SK-N-SH (cell line): ENCODE measurements around the gene ATPAF2. TPM values are rescaled to one million over a fixed set of nuclear protein-coding genes. Genes with fewer than 3 reads are reported as not detected.

Experiments
- CTCF ChIA-PET: fragments of 300-600, 350-600 bp; formaldehyde crosslinking; extraction: SDS; loops from one replicate; lab custom pipeline; 2021; lab: Yijun Ruan, JAX
- POLR2A ChIA-PET: fragments of 350-600 bp; sonication (Branson Sonifier 250); formaldehyde crosslinking; extraction: SDS; loops from one replicate; lab custom pipeline; 2020; ENCODE audit warnings: antibody characterized with exemption, inconsistent platforms; lab: Yijun Ruan, JAX
- DNase-seq: peaks from one replicate; pipeline ENCODE4 v3.0.0; 2012
- H2AFZ ChIP-seq: fragments of 200-600 bp; sonication (generic); 2 replicates; pipeline ENCODE4 v1.8.1; 2016; ENCODE audit warnings: antibody characterized with exemption, mild to moderate bottlenecking, low read depth
- H3F3A ChIP-seq: fragments of 200-600 bp; sonication (generic); replicated peaks from 2 replicates; pipeline ENCODE3; 2016; ENCODE audit warnings: antibody characterized with exemption, mild to moderate bottlenecking; ENCODE audit not compliant: insufficient read depth
- H3K27ac ChIP-seq, 2 experiments: fragments of 200-500 bp in 1 of 2; fragments of 200-600 bp in 1 of 2; sonication (Bioruptor generic) in 1 of 2; sonication (generic), shearing (Covaris generic) in 1 of 2; 2 replicates each; pipeline versions ENCODE4 v1.5.1 to v1.6.1; 2014 to 2016; ENCODE audit warnings: low read depth in 2 of 2, inconsistent platforms in 1 of 2, low read length in 1 of 2, mild to moderate bottlenecking in 1 of 2, mixed read lengths in 1 of 2
- H3K27me3 ChIP-seq: fragments of 200-600 bp; sonication (generic), shearing (Covaris generic); 2 replicates; pipeline ENCODE4 v1.6.1; 2016; ENCODE audit warnings: mixed run types; ENCODE audit not compliant: insufficient read depth
- H3K36me3 ChIP-seq, 2 experiments: fragments of 200-500 bp in 1 of 2; fragments of 200-600 bp in 1 of 2; sonication (Bioruptor generic) in 1 of 2; sonication (generic) in 1 of 2; replicated peaks in 1 of 2; 2 replicates each; pipeline versions ENCODE3 to v1.5.1; 2014 to 2016; ENCODE audit warnings: low read length in 1 of 2, mild to moderate bottlenecking in 1 of 2; ENCODE audit not compliant: insufficient read depth in 2 of 2, control insufficient read depth in 1 of 2
- H3K4me1 ChIP-seq, 2 experiments: fragments of 200-500 bp in 1 of 2; fragments of 200-600 bp in 1 of 2; sonication (Bioruptor generic) in 1 of 2; sonication (generic), shearing (Covaris generic) in 1 of 2; 2 replicates each; pipeline versions ENCODE4 v1.5.1 to v1.6.1; 2014 to 2016; ENCODE audit warnings: low read depth in 1 of 2, low read length in 1 of 2, mixed run types in 1 of 2; ENCODE audit not compliant: insufficient read depth in 2 of 2, control insufficient read depth in 1 of 2
- H3K4me2 ChIP-seq: fragments of 200-600 bp; sonication (generic), shearing (Covaris generic); 2 replicates; pipeline ENCODE4 v1.6.1; 2017; ENCODE audit warnings: mixed run types
- H3K4me3 ChIP-seq, 2 experiments: fragments of 200-500 bp in 1 of 2; fragments of 200-600 bp in 1 of 2; sonication (Bioruptor generic) in 1 of 2; sonication (generic), shearing (Covaris generic) in 1 of 2; 2 replicates each; pipeline versions ENCODE4 v1.5.1 to v1.8.1; 2014 to 2016; ENCODE audit warnings: low read depth in 2 of 2, inconsistent platforms in 1 of 2, low read length in 1 of 2, mild to moderate bottlenecking in 1 of 2, mixed read lengths in 1 of 2, moderate library complexity in 1 of 2
- H3K79me2 ChIP-seq: fragments of 200-600 bp; sonication (generic); 2 replicates; pipeline ENCODE4 v1.8.1; 2017; ENCODE audit warnings: mild to moderate bottlenecking; ENCODE audit not compliant: insufficient read depth
- H3K9ac ChIP-seq: fragments of 200-600 bp; sonication (generic); 2 replicates; pipeline ENCODE4 v1.6.1; 2017; ENCODE audit warnings: mixed run types
- H3K9me2 ChIP-seq: fragments of 200-600 bp; sonication (generic); 2 replicates; pipeline ENCODE4 v1.6.1; 2017; ENCODE audit warnings: mixed run types
- H3K9me3 ChIP-seq: fragments of 200-600 bp; sonication (generic); 2 replicates; pipeline ENCODE4 v1.6.1; 2017; ENCODE audit warnings: mixed run types, mild to moderate bottlenecking, moderate library complexity
- H4K20me1 ChIP-seq: fragments of 200-600 bp; sonication (generic); 2 replicates; pipeline ENCODE4 v1.6.1; 2017; ENCODE audit warnings: mild to moderate bottlenecking, mixed run types; ENCODE audit not compliant: insufficient read depth
- CHD2 ChIP-seq: fragments of 150-350 bp; IDR thresholded peaks from 2 replicates; pipeline ENCODE4 v1.6.1; 2018; ENCODE audit warnings: low read length; ENCODE audit not compliant: partially characterized antibody
- ELF1 ChIP-seq: IDR thresholded peaks from 2 replicates; pipeline ENCODE4 v1.4.0; 2012
- EP300 ChIP-seq, 2 experiments: IDR thresholded peaks; 2 replicates each; pipeline versions ENCODE4 v1.4.0 to v1.6.1; 2012; ENCODE audit warnings: borderline replicate concordance in 1 of 2, low read depth in 1 of 2, low read length in 1 of 2
- EZH2phosphoT487 ChIP-seq: fragments of 200-600 bp; sonication (generic); IDR thresholded peaks from 2 replicates; pipeline ENCODE4 v1.6.1; 2017; ENCODE audit warnings: low read depth, mixed run types, mild to moderate bottlenecking, antibody characterized with exemption, moderate library complexity, borderline replicate concordance
- FOXJ3 ChIP-seq: sonication (generic); formaldehyde crosslinking; IDR thresholded peaks from 2 replicates; pipeline ENCODE4 v1.5.1; 2020; ENCODE audit warnings: mild to moderate bottlenecking, missing genetic modification reagents
- GABPA ChIP-seq: IDR thresholded peaks from 2 replicates; pipeline ENCODE4 v1.4.0; 2012; ENCODE audit warnings: low read depth, mild to moderate bottlenecking
- GATA2 ChIP-seq: sonication (generic); formaldehyde crosslinking; IDR thresholded peaks from 2 replicates; pipeline ENCODE4 v1.5.0; 2020; ENCODE audit warnings: mild to moderate bottlenecking, missing genetic modification reagents
- JUND ChIP-seq: IDR thresholded peaks from 2 replicates; pipeline ENCODE4 v1.4.0; 2012
- MXI1 ChIP-seq: IDR thresholded peaks from 2 replicates; pipeline ENCODE4 v1.6.1; 2012; ENCODE audit warnings: mild to moderate bottlenecking, low read depth, low read length, improper control_type of control experiment
- NRF1 ChIP-seq: IDR thresholded peaks from 2 replicates; pipeline ENCODE4 v1.6.1; 2012; ENCODE audit warnings: low read depth, mild to moderate bottlenecking, low read length
- POLR2AphosphoS5 ChIP-seq: IDR thresholded peaks from 2 replicates; pipeline ENCODE4 v1.6.1; 2012; ENCODE audit warnings: low read depth, low read length
- RFX5 ChIP-seq: IDR thresholded peaks from 2 replicates; pipeline ENCODE4 v1.6.1; 2012; ENCODE audit warnings: mild to moderate bottlenecking, improper control_type of control experiment, low read length
- RXRA ChIP-seq: IDR thresholded peaks from 2 replicates; pipeline ENCODE4 v1.4.0; 2012; ENCODE audit warnings: low read depth, mild to moderate bottlenecking, borderline replicate concordance
- SIN3A ChIP-seq: IDR thresholded peaks from 2 replicates; pipeline ENCODE4 v1.6.1; 2012; ENCODE audit warnings: low read depth, mild to moderate bottlenecking, low read length, moderate library complexity, borderline replicate concordance
- TCF12 ChIP-seq: IDR thresholded peaks from 2 replicates; pipeline ENCODE4 v1.4.0; 2012
- TEAD4 ChIP-seq: IDR thresholded peaks from 2 replicates; pipeline ENCODE4 v1.4.0; 2012; ENCODE audit warnings: mild to moderate bottlenecking, borderline replicate concordance; ENCODE audit not compliant: insufficient read depth
- WGBS: methylation state at CpG from one replicate; pipeline ENCODE4 v1.1.6; 2017; ENCODE audit warnings: low lambda C conversion rate; 5-methylcytosine and 5-hydroxymethylcytosine counted together
- polyA plus RNA-seq, 3 experiments: library from polyadenylated mRNA; depleted of rRNA; stranded (reverse); fragments of >200 nt; gene quantifications; 2 replicates each; pipeline ENCODE4 v1.2.3, GENCODE V29; 2012
- TF ChIP-seq, protein P1 (sequence below): IDR thresholded peaks from 2 replicates; pipeline ENCODE4 v1.4.0; 2012; ENCODE audit warnings: low read depth, borderline replicate concordance
- TF ChIP-seq, protein P2 (sequence below): fragments of 150-350 bp; IDR thresholded peaks from 2 replicates; pipeline ENCODE4 v1.6.1; 2016; ENCODE audit warnings: mild to moderate bottlenecking, low read depth, low read length
- TF ChIP-seq, protein P3 (sequence below): fragments of 150-350 bp; IDR thresholded peaks from 2 replicates; pipeline ENCODE4 v1.6.1; 2017; ENCODE audit warnings: antibody characterized with exemption, low read length, low read depth, borderline replicate concordance
- TF ChIP-seq, protein P4 (sequence below): fragments of 200-600 bp; sonication (generic); IDR thresholded peaks from 2 replicates; pipeline ENCODE4 v1.6.1; 2017; ENCODE audit warnings: antibody characterized with exemption, mild to moderate bottlenecking, moderate library complexity
- TF ChIP-seq, protein P5 (sequence below): IDR thresholded peaks from 2 replicates; pipeline ENCODE4; 2012

ATPAF2 gene
- polyA plus RNA-seq, 1 of the 3 experiments (the other 2 are of a cell fraction): 20.8 TPM

DNA sequence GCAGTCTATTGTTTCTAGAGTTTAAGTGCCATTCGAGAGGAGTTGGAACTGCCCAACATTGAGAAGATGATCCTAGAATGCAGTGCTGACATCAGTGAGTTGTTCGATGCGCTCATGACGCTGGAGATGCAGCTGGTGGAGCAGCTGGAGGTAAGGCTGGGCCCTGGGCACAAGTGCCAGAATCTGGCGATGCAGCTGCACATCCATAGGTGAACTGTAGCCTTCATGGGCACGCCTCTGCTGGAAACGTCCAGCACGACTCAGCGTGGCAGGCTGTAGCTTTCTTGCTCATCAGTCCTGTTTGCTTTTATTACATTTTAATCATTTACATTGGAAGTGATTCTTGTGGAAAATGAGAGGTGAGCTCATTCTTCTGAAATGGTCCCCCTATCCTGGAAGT is 34.6 kb downstream of the ATPAF2 start:
- Histone ChIP-seq H3F3A (peaks cover 5% of the 10 kb centered on the region), H3K4me1 (peaks cover 9 to 32% of the 10 kb centered on the region in 2 experiments; a peak in 3 of 4 replicates), H3K4me2 (no peak overlapping the region), H3K36me3 (no peaks in the 10 kb centered on the region), H2AFZ (no peak overlapping the region)
- WGBS: 87% methylated on average over 8 of the region's 9 CpGs
- POLR2A ChIA-PET: no interaction called here
- no peak for TF ChIP-seq POLR2AphosphoS5
- TF ChIP-seq, protein P1, sequence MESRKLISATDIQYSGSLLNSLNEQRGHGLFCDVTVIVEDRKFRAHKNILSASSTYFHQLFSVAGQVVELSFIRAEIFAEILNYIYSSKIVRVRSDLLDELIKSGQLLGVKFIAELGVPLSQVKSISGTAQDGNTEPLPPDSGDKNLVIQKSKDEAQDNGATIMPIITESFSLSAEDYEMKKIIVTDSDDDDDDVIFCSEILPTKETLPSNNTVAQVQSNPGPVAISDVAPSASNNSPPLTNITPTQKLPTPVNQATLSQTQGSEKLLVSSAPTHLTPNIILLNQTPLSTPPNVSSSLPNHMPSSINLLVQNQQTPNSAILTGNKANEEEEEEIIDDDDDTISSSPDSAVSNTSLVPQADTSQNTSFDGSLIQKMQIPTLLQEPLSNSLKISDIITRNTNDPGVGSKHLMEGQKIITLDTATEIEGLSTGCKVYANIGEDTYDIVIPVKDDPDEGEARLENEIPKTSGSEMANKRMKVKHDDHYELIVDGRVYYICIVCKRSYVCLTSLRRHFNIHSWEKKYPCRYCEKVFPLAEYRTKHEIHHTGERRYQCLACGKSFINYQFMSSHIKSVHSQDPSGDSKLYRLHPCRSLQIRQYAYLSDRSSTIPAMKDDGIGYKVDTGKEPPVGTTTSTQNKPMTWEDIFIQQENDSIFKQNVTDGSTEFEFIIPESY: no peak
- TF ChIP-seq RFX5: no peak
- TF ChIP-seq NRF1: no peak
- TF ChIP-seq JUND: no peak
- TF ChIP-seq, protein P2, sequence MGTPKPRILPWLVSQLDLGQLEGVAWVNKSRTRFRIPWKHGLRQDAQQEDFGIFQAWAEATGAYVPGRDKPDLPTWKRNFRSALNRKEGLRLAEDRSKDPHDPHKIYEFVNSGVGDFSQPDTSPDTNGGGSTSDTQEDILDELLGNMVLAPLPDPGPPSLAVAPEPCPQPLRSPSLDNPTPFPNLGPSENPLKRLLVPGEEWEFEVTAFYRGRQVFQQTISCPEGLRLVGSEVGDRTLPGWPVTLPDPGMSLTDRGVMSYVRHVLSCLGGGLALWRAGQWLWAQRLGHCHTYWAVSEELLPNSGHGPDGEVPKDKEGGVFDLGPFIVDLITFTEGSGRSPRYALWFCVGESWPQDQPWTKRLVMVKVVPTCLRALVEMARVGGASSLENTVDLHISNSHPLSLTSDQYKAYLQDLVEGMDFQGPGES: no peak
- TF ChIP-seq GATA2 (CRISPR knock-in tag): no peak
- TF ChIP-seq, all 33 proteins: peak for 0
- Histone ChIP-seq H3K27ac (no peak overlapping the region), H3K9me3 (no peaks in the 10 kb centered on the region), H3K27me3 (no peaks in the 10 kb centered on the region), H4K20me1 (no peaks in the 10 kb centered on the region), H3K9ac (no peak overlapping the region), H3K9me2 (no peaks in the 10 kb centered on the region), H3K4me3 (no peak overlapping the region), H3K79me2 (no peaks in the 10 kb centered on the region)
- CTCF ChIA-PET: interaction anchor here (0.6 to 2.9 kb wide), 5 partner anchors 9 to 113 kb away, joined by 3 to 10 read pairs (median 6); no protein-coding TSS in a partner anchor
- DNase-seq: no peak

DNA sequence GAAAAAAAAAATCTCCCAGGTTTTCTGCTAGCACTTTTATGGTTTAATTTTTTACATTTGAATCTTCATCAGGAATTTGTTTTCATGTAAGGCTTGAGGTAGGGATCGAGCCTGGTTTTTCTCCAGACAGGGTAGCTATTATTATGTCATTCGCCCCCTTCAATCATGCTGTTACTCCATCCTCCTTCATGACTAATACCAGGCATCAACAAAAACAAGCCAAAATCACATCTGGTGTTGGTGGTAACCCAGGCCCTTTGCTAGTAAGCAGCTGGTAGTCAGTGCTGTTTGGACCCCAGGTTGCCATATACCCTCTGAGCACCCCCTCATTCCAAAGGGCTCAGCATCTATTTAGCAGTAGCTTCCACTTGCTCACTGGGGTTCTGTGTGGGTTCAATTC is 36.8 kb downstream of the ATPAF2 start:
- Histone ChIP-seq H3K4me1 (peaks cover 0 to 18% of the 10 kb centered on the region in 2 experiments; a peak in 1 of 4 replicates), H3K9me2 (no peaks in the 10 kb centered on the region), H4K20me1 (no peaks in the 10 kb centered on the region), H3K36me3 (no peaks in the 10 kb centered on the region), H3K4me2 (no peak overlapping the region), H3K27ac (no peak overlapping the region), H2AFZ (no peak overlapping the region), H3K79me2 (no peaks in the 10 kb centered on the region), H3K4me3 (no peak overlapping the region), H3K27me3 (no peaks in the 10 kb centered on the region), H3F3A (no peaks in the 10 kb centered on the region), H3K9ac (no peak overlapping the region), H3K9me3 (no peaks in the 10 kb centered on the region)
- 91% methylated on average over 2 of the region's 2 CpGs for WGBS
- TF ChIP-seq SIN3A (no peak), GABPA (no peak), MXI1 (no peak), POLR2AphosphoS5 (no peak), FOXJ3 (no peak), EP300 (IDR thresholded peaks at IDR 0.05; ENCODE audit: borderline replicate concordance in 1 of 2, low read depth in 1 of 2, low read length in 1 of 2) (no peak), TCF12 (no peak), ELF1 (no peak), TEAD4 (no peak), CHD2 (no peak), EZH2phosphoT487 (no peak), GATA2 (CRISPR knock-in tag) (no peak), RXRA (no peak)
- TF ChIP-seq, protein P3, sequence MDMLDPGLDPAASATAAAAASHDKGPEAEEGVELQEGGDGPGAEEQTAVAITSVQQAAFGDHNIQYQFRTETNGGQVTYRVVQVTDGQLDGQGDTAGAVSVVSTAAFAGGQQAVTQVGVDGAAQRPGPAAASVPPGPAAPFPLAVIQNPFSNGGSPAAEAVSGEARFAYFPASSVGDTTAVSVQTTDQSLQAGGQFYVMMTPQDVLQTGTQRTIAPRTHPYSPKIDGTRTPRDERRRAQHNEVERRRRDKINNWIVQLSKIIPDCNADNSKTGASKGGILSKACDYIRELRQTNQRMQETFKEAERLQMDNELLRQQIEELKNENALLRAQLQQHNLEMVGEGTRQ: no peak
- TF ChIP-seq, protein P4, sequence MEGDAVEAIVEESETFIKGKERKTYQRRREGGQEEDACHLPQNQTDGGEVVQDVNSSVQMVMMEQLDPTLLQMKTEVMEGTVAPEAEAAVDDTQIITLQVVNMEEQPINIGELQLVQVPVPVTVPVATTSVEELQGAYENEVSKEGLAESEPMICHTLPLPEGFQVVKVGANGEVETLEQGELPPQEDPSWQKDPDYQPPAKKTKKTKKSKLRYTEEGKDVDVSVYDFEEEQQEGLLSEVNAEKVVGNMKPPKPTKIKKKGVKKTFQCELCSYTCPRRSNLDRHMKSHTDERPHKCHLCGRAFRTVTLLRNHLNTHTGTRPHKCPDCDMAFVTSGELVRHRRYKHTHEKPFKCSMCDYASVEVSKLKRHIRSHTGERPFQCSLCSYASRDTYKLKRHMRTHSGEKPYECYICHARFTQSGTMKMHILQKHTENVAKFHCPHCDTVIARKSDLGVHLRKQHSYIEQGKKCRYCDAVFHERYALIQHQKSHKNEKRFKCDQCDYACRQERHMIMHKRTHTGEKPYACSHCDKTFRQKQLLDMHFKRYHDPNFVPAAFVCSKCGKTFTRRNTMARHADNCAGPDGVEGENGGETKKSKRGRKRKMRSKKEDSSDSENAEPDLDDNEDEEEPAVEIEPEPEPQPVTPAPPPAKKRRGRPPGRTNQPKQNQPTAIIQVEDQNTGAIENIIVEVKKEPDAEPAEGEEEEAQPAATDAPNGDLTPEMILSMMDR: no peak
- TF ChIP-seq, protein P5, sequence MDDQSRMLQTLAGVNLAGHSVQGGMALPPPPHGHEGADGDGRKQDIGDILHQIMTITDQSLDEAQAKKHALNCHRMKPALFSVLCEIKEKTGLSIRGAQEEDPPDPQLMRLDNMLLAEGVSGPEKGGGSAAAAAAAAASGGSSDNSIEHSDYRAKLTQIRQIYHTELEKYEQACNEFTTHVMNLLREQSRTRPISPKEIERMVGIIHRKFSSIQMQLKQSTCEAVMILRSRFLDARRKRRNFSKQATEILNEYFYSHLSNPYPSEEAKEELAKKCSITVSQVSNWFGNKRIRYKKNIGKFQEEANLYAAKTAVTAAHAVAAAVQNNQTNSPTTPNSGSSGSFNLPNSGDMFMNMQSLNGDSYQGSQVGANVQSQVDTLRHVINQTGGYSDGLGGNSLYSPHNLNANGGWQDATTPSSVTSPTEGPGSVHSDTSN: no peak
- ChIA-PET POLR2A (no interaction called here), CTCF (interaction anchor here (1.1 to 1.5 kb wide), 3 partner anchors 8 to 111 kb away, joined by 3 to 5 read pairs (median 4); no protein-coding TSS in a partner anchor)
- no peak for DNase-seq
